Spleen (tissue), 7 donors: ENCODE measurements around the gene ARMC6.

Source experiments
- CTCF ChIP-seq, 11 experiments: fragments of 200-600 bp in 7 of 11; fragments of 450-650 bp in 4 of 11; sonication (generic) in 4 of 11; IDR thresholded peaks in 8 of 11; conservative IDR thresholded peaks in 3 of 11; 1 replicate in 7 of 11; 2 replicates in 4 of 11; pipeline versions ENCODE4 v1.4.0 to v1.8.0; 2016 to 2021; ENCODE audit warnings: antibody characterized with exemption in 11 of 11, inconsistent platforms in 4 of 11, mild to moderate bottlenecking in 1 of 11
- POLR2A ChIP-seq, 3 donors: fragments of 450-650 bp; IDR thresholded peaks; one replicate each; pipeline ENCODE4 v1.5.1; 2017; ENCODE audit warnings: antibody characterized with exemption in 3 of 3, mild to moderate bottlenecking in 1 of 3
- POLR2AphosphoS5 ChIP-seq, 3 donors: sonication (generic); formaldehyde crosslinking; IDR thresholded peaks; one replicate each; pipeline ENCODE4 v1.5.1; 2017; ENCODE audit warnings: antibody characterized with exemption in 3 of 3
- donor health status: DM: no; HTN: no; CAD: no; lungs with moderate emphysema.
- donor health status: DM: no; HTN: no; CAD: no.
- donor health status: DM: no; HTN: no; CAD: no.

- TF ChIP-seq CTCF (IDR thresholded peaks at IDR 0.05 in 8 of 11, conservative IDR thresholded peaks at IDR 0.05 in 3 of 11) = no peak
- TF ChIP-seq POLR2AphosphoS5 (IDR thresholded peaks at IDR 0.05) = no peak
- TF ChIP-seq POLR2A (IDR thresholded peaks at IDR 0.05) = no peak
Measured at GRCh38 chr19:19059018-19059836, 25.8 kb downstream of the ARMC6 start.
